Measurements from ENCODE around the gene RPL7A. TPM values are rescaled to one million over a fixed set of nuclear protein-coding genes. Genes with fewer than 3 reads are reported as not detected.
"Not testable (repeated sequence)": the region's sequence is repeated elsewhere in the genome, so short reads cannot be mapped to it uniquely, and the experiment has no call there.

Gene RPL7A
- total and polyA plus RNA-seq, 2 of the 13 experiments (the other 11 are each of a cell fraction or from before 2014, with no cell fraction given), result 2,401 to 2,938 TPM

- TF ChIP-seq CSRNP1 (CRISPR knock-in tag; IDR thresholded peaks at IDR 0.05) (no peak), GLI4 (CRISPR knock-in tag; IDR thresholded peaks at IDR 0.05; ENCODE audit: borderline replicate concordance) (no peak), MXD4 (CRISPR knock-in tag; IDR thresholded peaks at IDR 0.05) (no peak)
- TF ChIP-seq, protein P1, sequence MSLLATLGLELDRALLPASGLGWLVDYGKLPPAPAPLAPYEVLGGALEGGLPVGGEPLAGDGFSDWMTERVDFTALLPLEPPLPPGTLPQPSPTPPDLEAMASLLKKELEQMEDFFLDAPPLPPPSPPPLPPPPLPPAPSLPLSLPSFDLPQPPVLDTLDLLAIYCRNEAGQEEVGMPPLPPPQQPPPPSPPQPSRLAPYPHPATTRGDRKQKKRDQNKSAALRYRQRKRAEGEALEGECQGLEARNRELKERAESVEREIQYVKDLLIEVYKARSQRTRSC (CRISPR knock-in tag; IDR thresholded peaks at IDR 0.05; ENCODE audit: low read depth), result no peak
- TF ChIP-seq, protein P2, sequence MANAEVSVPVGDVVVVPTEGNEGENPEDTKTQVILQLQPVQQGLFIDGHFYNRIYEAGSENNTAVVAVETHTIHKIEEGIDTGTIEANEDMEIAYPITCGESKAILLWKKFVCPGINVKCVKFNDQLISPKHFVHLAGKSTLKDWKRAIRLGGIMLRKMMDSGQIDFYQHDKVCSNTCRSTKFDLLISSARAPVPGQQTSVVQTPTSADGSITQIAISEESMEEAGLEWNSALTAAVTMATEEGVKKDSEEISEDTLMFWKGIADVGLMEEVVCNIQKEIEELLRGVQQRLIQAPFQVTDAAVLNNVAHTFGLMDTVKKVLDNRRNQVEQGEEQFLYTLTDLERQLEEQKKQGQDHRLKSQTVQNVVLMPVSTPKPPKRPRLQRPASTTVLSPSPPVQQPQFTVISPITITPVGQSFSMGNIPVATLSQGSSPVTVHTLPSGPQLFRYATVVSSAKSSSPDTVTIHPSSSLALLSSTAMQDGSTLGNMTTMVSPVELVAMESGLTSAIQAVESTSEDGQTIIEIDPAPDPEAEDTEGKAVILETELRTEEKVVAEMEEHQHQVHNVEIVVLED (CRISPR knock-in tag; IDR thresholded peaks at IDR 0.05; ENCODE audit: borderline replicate concordance), result no peak
Measured at GRCh38 chr9:133323991-133324703, 23.9 kb upstream of the RPL7A start (continued).

DNA sequence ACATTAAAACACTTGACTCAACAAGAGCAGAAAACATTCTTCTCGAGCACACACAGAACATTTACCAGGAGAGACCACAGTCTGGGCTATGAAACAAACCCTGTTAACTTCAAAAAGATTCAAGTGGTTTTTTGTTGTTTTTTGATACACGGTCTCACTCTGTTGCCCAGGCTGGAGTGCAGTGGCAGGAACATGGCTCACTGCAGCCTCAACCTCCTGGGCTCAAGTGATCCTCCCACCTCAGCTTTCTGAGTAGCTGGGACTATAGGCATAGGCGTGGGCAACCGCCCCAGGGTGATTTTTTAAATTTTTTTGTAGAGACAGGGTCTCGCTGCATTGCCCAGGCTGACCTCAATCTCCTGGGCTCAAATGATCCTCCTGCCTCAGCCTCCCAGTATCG, 21.0 kb upstream of the RPL7A start:
- H3K79me2 ChIP-seq (ENCODE audit: insufficient read depth, low read length); H3K4me2 ChIP-seq (ENCODE audit: low read depth, low read length); ATAC-seq; POLR2A ChIA-PET; H3K27ac ChIP-seq (ENCODE audit: extremely low read length, insufficient read depth, low read length); H3K4me1 ChIP-seq (ENCODE audit: insufficient read depth, low read length); DNase-seq (ENCODE audit: low spot score); CTCF ChIA-PET (ENCODE audit: low intra/inter-chr PET ratio, low total read pairs); BruUV-seq (replicated peaks); H2AFZ ChIP-seq (ENCODE audit: low read length); H4K20me1 ChIP-seq (ENCODE audit: insufficient read depth, low read length); FAIRE-seq; H3K9me3 ChIP-seq (ENCODE audit: low read length); H3K9ac ChIP-seq (ENCODE audit: insufficient read depth, low read depth, low read length); H3K4me3 ChIP-seq (replicated peaks in 1 of 3; ENCODE audit: insufficient read depth in 1 of 3, low read depth in 2 of 3, low read length in 3 of 3); H3K27me3 ChIP-seq (ENCODE audit: control insufficient read depth in 1 of 2, insufficient read depth in 2 of 2, low read length in 2 of 2); intact Hi-C loops (cut with micrococcal nuclease; ENCODE audit: unreplicated experiment): not testable (repeated sequence)
- WGBS (ENCODE audit: low lambda C conversion rate), result 44% methylated on average over 6 of the region's 6 CpGs
- in situ Hi-C loops (cut with HindIII; ENCODE audit: extremely low pct_ligation_motif_present, low pct_unique_long_range_greater_than_20kb), result loop anchor here (10.0 kb wide), 1 partner anchor 82 kb away; no protein-coding TSS in a partner anchor
- H3K36me3 ChIP-seq (replicated peaks in 1 of 2; ENCODE audit: control insufficient read depth in 1 of 2, insufficient read depth in 2 of 2, low read length in 2 of 2), result peaks cover 3 to 13% of the 10 kb centered on the region in 2 experiments; a peak in 3 of 5 replicates

All from HepG2 (cell line).